HUES48 (cell line): Measurements from ENCODE around the gene NDST1.
A peak's percentile ranks its signal among the peaks of the same experiment; 100 is the strongest.

Experiments used
- H3K27ac ChIP-seq: one replicate; pipeline ENCODE4 v1.7.0; 2013; ENCODE audit warnings: low read depth, low read length, inconsistent platforms
- H3K27me3 ChIP-seq: 2 replicates; pipeline ENCODE4 v1.6.1; 2013; ENCODE audit warnings: mild to moderate bottlenecking, low read length; ENCODE audit not compliant: control insufficient read depth, insufficient read depth
- H3K36me3 ChIP-seq: 2 replicates; pipeline ENCODE4 v1.6.1; 2013; ENCODE audit warnings: low read length; ENCODE audit not compliant: control insufficient read depth, insufficient read depth
- H3K4me1 ChIP-seq: 2 replicates; pipeline ENCODE4 v1.6.1; 2013; ENCODE audit warnings: mild to moderate bottlenecking, low read length; ENCODE audit not compliant: control insufficient read depth, insufficient read depth
- H3K4me3 ChIP-seq: 2 replicates; pipeline ENCODE4 v1.5.1; 2013; ENCODE audit warnings: mild to moderate bottlenecking, low read depth, low read length
- H3K9ac ChIP-seq: 2 replicates; pipeline ENCODE4 v1.6.1; 2013; ENCODE audit warnings: mild to moderate bottlenecking, low read depth, low read length, moderate library complexity
- H3K9me3 ChIP-seq: 2 replicates; pipeline ENCODE4 v1.6.1; 2013; ENCODE audit warnings: low read length; ENCODE audit not compliant: control insufficient read depth, insufficient read depth

Gene NDST1

GRCh38 chr5:150525163-150525562, 17.2 kb downstream of the NDST1 start:
- H3K4me3 ChIP-seq: no peak overlapping the region
- peak overlapping the region; percentile 67 for H3K27ac ChIP-seq
- no peaks in the 10 kb centered on the region for H3K27me3 ChIP-seq
- H3K4me1 ChIP-seq: peaks cover 41% of the 10 kb centered on the region
- peaks cover 22% of the 10 kb centered on the region for H3K36me3 ChIP-seq
- H3K9ac ChIP-seq: no peak overlapping the region
- no peaks in the 10 kb centered on the region for H3K9me3 ChIP-seq

- no peaks in the 10 kb centered on the region for H3K9me3 ChIP-seq
- no peak overlapping the region for H3K27ac ChIP-seq
- peaks cover 44% of the 10 kb centered on the region for H3K4me1 ChIP-seq
- peaks cover 22% of the 10 kb centered on the region for H3K36me3 ChIP-seq
- H3K4me3 ChIP-seq: no peak overlapping the region
- no peak overlapping the region for H3K9ac ChIP-seq
- H3K27me3 ChIP-seq: no peaks in the 10 kb centered on the region
Observed at GRCh38 chr5:150525781-150526180, 17.9 kb downstream of the NDST1 start.

- H3K9ac ChIP-seq: no peak overlapping the region
- peaks cover 44% of the 10 kb centered on the region for H3K4me1 ChIP-seq
- no peak overlapping the region for H3K4me3 ChIP-seq
- H3K27me3 ChIP-seq: no peaks in the 10 kb centered on the region
- no peak overlapping the region for H3K27ac ChIP-seq
- peaks cover 16% of the 10 kb centered on the region for H3K36me3 ChIP-seq
- no peaks in the 10 kb centered on the region for H3K9me3 ChIP-seq
Observed at GRCh38 chr5:150527038-150527437, 19.1 kb downstream of the NDST1 start.

- peaks cover 22% of the 10 kb centered on the region for H3K36me3 ChIP-seq
Observed at GRCh38 chr5:150527808-150528207, 19.9 kb downstream of the NDST1 start.

GRCh38 chr5:150528924-150529546, 21.1 kb downstream of the NDST1 start:
- H3K4me1 ChIP-seq: peaks cover 39% of the 10 kb centered on the region
- no peak overlapping the region for H3K9ac ChIP-seq
- peaks cover 32% of the 10 kb centered on the region for H3K36me3 ChIP-seq
- H3K27me3 ChIP-seq: no peaks in the 10 kb centered on the region
- H3K9me3 ChIP-seq: no peaks in the 10 kb centered on the region
- no peak overlapping the region for H3K4me3 ChIP-seq
- H3K27ac ChIP-seq: peak overlapping the region; percentile 34

More at GRCh38 chr5:150527808-150528207, 19.9 kb downstream of the NDST1 start:
- H3K4me1 ChIP-seq: peaks cover 44% of the 10 kb centered on the region
- no peaks in the 10 kb centered on the region for H3K27me3 ChIP-seq
- H3K9ac ChIP-seq: no peak overlapping the region
- H3K4me3 ChIP-seq: no peak overlapping the region
- H3K27ac ChIP-seq: no peak overlapping the region
- no peaks in the 10 kb centered on the region for H3K9me3 ChIP-seq

GRCh38 chr5:150529555-150529954, 21.6 kb downstream of the NDST1 start:
- Histone ChIP-seq H3K9me3 (no peaks in the 10 kb centered on the region), H3K4me3 (no peak overlapping the region), H3K36me3 (peaks cover 37% of the 10 kb centered on the region), H3K27me3 (no peaks in the 10 kb centered on the region), H3K4me1 (peaks cover 33% of the 10 kb centered on the region), H3K27ac (peak overlapping the region; percentile 34), H3K9ac (no peak overlapping the region)

DNA sequence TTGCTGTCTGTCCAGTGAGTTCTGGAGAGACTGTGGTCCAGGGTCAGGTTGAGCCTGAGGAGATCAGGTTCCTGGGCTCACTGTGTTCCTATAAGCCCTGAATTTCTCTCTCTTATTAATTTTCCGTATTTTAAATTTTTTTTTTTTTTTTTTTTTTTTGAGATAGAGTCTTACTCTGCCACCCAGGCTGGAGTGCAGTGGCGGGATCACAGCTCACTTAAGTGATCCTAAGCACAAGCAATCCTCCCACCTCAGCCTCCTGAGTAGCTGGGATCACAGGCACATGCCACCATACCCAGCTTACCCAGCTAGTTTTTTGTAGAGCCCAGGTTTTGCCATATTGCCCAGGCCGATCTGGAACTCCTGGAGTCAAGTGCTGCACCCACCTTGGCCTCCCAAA, 22.5 kb downstream of the NDST1 start:
- H3K36me3 ChIP-seq: peaks cover 46% of the 10 kb centered on the region

GRCh38 chr5:150530951-150531588, 23.1 kb downstream of the NDST1 start:
- peaks cover 52% of the 10 kb centered on the region for H3K36me3 ChIP-seq
- no peaks in the 10 kb centered on the region for H3K27me3 ChIP-seq
- H3K4me1 ChIP-seq: peaks cover 18% of the 10 kb centered on the region
- H3K4me3 ChIP-seq: no peak overlapping the region
- no peak overlapping the region for H3K9ac ChIP-seq
- H3K9me3 ChIP-seq: no peaks in the 10 kb centered on the region
- no peak overlapping the region for H3K27ac ChIP-seq

More for the DNA sequence above, 22.5 kb downstream of the NDST1 start:
- Histone ChIP-seq H3K9ac (no peak overlapping the region), H3K9me3 (no peaks in the 10 kb centered on the region), H3K27ac (peak overlapping the region; percentile 34), H3K4me3 (no peak overlapping the region), H3K4me1 (peaks cover 25% of the 10 kb centered on the region), H3K27me3 (no peaks in the 10 kb centered on the region)

DNA sequence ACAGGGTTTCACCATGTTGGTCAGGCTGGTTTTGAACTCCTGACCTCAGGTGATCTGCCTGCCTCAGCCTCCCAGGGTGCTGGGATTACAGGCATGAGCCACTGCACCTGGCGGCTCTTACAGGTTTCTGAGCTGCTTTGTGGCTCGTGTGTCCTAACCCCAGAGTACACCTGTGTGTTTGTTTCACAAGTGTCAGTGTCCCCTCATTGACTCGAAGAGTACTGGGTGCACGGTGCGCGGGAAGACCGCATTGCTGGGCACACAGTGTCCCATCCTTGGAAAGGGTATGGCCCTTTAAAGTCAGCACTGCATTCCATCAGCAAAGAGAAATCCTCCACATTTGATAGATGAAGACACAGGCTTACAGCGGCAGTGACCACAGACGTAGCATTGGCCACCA, 23.8 kb downstream of the NDST1 start:
- H3K36me3 ChIP-seq: peaks cover 57% of the 10 kb centered on the region
- no peak overlapping the region for H3K9ac ChIP-seq
- H3K27me3 ChIP-seq: no peaks in the 10 kb centered on the region

GRCh38 chr5:150532151-150532550, 24.2 kb downstream of the NDST1 start:
- no peaks in the 10 kb centered on the region for H3K27me3 ChIP-seq
- H3K36me3 ChIP-seq: peaks cover 59% of the 10 kb centered on the region
- H3K27ac ChIP-seq: no peak overlapping the region

More for the DNA sequence above, 23.8 kb downstream of the NDST1 start:
- Histone ChIP-seq H3K27ac (no peak overlapping the region), H3K4me3 (no peak overlapping the region), H3K9me3 (no peaks in the 10 kb centered on the region), H3K4me1 (peaks cover 12% of the 10 kb centered on the region)

GRCh38 chr5:150532996-150533395, 25.1 kb downstream of the NDST1 start:
- Histone ChIP-seq H3K27me3 (no peaks in the 10 kb centered on the region), H3K27ac (no peak overlapping the region), H3K9ac (no peak overlapping the region), H3K4me3 (no peak overlapping the region), H3K9me3 (no peaks in the 10 kb centered on the region), H3K36me3 (peaks cover 57% of the 10 kb centered on the region), H3K4me1 (peaks cover 12% of the 10 kb centered on the region)

More at GRCh38 chr5:150532151-150532550, 24.2 kb downstream of the NDST1 start:
- no peak overlapping the region for H3K9ac ChIP-seq
- H3K9me3 ChIP-seq: no peaks in the 10 kb centered on the region
- H3K4me3 ChIP-seq: no peak overlapping the region
- H3K4me1 ChIP-seq: peaks cover 12% of the 10 kb centered on the region
